Non-pigmented ciliary epithelial cell (primary cell): ENCODE results near the gene EP300.

Source experiments
- DNase-seq: peaks from one replicate; pipeline ENCODE4 v3.0.0-alpha.2; 2010; ENCODE audit warnings: low read depth

EP300 gene

DNA sequence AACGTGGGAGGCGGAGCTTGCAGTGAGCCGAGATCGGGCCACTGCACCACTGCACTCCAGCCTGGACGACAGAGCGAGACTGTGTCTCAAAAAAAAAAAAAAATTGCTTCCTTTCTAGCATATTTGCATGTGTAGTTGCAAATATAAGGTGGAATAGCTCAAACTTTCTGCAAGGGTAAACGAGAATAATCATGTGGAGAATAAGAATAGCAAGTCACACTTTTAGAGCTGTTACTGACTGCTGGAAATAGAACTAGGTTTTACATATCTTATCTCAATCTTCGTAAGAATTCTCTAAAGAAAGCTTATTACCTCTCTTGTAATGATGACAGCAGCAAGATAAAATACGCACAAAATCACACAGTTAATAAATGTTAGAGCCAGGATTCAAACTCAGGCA, 114.3 kb downstream of the EP300 start:
- no peak for DNase-seq

DNA sequence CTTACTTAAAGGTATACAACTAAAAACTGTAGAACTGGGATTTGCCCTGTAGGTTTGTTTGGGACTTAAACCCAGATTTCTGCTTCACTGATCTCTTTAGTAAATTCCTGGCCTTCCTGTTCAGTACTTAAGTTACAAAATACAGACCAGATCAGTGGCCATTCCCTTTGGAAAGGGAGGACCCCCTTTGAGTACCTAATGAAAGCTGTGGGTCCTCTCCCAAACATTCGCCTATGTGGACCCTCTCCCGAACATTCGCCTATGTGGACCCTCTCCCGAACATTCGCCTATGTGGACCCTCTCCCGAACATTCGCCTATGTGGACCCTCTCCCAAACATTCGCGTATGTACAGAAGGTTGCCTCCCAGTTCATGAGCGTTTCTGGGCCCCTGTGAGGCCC, 123.0 kb downstream of the EP300 start:
- no peak for DNase-seq

DNA sequence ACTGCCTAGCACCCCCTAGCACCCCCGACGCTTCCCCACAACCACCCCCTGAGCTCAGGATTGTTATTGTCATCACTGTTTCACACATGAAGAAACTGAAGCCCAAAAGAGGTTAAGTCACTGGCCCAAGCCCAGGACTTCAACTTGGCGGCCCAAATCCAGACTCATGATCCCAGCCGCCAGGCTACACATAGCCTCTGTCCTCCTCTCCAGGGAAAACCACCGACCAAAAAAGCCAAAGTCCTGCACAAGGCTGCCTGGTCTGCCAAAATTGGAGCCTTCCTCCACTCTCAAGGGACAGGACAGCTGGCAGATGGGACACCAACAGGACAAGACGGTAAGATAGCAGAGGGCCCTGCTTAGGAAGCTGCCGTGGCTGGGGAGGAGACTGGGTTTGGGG, 123.5 kb downstream of the EP300 start:
- no peak for DNase-seq

DNA sequence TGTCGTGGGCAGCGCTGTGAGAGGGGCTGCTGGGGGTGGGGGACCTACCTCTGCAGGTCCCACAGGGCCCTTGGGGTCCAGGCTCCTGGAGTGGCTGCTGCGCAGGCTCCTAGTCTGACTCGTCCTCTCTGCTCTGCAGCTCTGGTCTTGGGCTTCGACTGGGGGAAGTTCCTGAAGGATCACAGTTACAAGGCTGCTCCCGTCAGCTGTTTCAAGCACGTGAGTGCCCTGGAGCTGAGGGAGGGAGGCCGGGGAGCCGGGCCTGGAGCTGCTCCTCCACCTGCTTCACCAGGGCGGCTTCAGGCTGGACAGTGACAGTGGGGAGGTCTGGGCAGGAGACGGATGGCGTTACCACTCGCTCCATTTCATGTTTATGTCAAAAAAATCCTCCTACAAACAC, 124.6 kb downstream of the EP300 start:
- DNase-seq = no peak

DNA sequence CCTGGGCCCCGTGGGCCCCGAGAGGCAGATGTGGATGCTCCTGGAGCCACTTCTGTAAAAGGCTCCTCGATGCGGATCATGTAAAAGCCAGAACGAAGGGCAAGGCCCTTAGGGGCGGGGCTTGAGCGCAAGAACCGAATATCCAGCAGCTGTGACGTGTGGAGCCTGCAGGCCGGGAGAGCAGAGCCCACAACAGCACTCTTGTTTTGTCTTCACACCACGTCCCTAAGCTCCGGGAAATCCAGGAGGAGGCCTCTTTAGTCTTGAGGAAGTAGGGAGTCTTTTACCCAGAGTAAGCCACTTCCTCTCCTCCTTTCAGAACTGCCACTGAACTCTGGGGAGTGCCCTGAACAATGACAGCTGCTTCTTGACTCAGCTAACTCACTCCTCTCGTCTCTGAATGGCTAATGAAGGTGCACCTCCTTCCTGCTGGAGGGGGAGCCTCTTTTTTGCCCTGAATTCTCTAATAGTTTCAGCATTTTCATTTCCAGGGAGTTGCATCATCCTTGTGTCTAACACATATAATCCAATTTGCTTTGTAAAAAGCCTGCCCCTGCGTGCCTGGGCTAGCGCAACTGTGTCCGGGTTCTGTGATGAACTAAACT, 125.3 kb downstream of the EP300 start:
- DNase-seq = peak; percentile 47

DNA sequence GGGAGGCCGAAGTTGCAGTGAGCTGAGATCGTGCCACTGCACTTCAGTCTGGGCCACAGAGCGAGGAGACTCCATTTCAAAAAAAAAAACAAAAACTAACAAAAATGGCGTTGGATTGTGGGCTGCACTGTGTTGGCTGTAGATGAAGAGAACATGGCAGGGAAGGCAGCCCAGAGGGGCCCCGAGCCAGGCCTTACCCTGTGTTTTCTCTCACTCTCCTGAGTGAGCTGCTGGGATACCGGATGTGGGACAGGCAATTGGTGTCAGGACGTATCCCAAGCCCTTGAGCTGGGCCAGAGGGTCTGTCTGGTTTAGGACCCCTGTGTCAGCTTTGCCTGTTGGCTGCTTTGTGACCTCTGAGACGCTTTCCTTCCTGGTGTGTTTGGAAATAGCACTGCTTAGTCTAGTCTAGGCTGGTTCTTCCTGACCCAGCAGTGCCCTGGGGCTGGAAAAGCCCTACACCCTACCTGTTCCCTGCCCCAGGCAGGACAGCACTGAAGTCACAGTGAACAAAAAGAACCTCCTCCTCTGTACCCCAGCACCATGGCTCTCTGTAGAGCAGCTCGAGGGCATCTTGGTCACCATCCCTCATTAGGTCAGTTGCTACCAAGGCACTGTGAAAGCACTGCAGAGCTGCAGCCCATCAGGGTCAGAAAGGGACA, 130.6 kb downstream of the EP300 start:
- DNase-seq = no peak

DNA sequence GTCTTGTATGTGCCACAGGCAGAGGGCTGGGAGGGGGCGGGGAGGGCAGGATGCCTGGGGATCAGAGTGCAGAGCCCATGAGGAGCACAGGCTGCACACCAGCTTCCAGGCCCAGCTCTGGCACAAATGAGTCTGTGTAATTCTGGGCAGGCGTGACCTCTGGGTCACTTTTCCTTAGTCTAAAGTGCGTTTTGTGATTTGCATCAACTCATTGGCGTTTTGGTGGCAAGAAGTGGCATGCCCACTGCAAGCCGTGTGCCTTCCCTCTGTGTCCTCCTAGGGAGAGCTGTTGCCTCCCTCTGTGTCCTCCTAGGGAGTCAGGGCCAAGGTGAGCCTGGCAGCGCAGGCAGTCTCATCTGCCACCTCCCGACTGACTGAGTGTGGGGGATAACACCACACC, 131.1 kb downstream of the EP300 start:
- no peak for DNase-seq

DNA sequence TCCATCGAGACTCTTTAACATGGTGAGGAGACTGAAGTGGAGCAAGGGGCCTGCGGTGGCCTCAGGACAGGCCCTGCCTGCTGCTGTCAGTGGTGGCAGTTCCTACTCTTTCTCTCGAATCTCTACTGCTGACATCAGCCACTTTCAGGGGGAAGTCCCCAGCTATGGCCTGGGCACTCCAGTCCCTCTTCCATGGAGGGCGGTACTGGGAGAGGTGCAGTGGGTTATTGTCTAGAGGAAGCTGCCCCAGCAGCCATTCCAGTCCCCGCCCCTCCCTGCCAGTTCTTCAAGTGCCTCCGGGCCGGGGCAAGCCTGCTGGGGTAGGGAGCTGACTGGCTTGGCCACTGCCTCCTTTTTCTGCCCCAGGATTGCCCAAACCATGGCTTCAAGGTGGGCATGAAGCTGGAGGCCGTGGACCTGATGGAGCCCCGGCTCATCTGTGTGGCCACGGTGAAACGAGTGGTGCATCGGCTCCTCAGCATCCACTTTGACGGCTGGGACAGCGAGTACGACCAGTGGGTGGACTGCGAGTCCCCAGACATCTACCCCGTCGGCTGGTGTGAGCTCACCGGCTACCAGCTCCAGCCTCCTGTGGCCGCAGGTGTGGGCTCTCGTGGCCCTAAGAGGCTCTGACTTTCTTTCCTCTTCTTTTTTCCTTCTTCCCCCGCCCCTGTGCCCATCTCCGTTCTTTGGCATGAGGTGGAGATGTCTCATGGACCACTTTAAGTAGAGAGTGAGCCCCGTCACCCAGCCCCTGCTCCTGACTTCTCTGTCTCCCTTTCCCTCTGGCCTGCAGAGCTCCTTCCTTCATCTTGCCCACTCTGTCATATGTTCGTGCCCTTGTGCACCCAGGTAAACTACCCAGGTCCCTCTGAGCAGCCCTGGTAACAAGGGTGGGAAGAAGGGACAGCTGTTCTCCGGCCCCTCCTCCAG, 134.6 kb downstream of the EP300 start:
- no peak for DNase-seq

DNA sequence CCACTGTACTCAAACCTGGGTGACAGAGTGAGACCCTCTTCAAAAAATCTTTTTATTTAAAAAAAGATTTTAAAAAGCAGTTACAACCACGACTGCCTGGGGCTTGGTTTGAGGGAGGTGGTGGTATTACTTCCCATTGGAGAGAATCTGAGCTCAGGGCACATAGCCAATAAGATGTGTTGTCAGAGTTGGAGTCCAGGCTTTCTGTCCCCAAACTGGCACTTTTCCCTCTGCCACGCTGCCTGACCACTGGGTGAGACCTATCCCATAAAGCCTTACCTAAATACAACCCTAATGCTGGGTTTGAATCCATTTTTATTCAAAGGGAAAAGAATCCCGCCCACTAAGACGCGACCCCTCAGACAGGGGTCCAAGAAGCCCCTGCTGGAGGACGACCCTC, 136.8 kb downstream of the EP300 start:
- no peak for DNase-seq
